HG03045 (cell line): ENCODE measurements around the gene COL11A2.

Experiments used
- ATAC-seq: cut with Tn5 transposase; IDR thresholded peaks from one replicate; pipeline ENCODE4 v1.9.1; 2021; ENCODE audit warnings: mild to moderate bottlenecking, moderate library complexity; ENCODE audit not compliant: unreplicated experiment

Gene COL11A2

DNA sequence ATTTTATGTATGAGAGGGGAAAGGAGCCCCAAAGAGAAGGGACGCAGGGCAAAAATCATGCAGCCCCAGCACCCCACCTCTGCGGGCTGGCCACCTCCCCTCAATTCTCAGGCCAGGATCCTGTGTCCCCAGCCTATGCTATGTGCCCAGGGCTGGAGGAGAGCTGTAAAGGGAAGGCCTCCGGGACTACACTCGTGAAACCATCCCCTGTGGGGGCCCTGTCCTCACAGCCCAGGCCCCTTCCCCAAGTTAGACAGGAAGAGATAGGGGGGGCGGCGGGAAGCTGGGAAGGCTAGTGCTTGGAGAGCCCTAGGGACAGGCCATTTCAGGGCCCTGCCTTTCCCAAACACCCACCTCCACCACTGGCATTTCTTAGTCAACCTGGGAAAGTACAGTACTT, 1.4 kb upstream of the COL11A2 start:
- no peak for ATAC-seq

DNA sequence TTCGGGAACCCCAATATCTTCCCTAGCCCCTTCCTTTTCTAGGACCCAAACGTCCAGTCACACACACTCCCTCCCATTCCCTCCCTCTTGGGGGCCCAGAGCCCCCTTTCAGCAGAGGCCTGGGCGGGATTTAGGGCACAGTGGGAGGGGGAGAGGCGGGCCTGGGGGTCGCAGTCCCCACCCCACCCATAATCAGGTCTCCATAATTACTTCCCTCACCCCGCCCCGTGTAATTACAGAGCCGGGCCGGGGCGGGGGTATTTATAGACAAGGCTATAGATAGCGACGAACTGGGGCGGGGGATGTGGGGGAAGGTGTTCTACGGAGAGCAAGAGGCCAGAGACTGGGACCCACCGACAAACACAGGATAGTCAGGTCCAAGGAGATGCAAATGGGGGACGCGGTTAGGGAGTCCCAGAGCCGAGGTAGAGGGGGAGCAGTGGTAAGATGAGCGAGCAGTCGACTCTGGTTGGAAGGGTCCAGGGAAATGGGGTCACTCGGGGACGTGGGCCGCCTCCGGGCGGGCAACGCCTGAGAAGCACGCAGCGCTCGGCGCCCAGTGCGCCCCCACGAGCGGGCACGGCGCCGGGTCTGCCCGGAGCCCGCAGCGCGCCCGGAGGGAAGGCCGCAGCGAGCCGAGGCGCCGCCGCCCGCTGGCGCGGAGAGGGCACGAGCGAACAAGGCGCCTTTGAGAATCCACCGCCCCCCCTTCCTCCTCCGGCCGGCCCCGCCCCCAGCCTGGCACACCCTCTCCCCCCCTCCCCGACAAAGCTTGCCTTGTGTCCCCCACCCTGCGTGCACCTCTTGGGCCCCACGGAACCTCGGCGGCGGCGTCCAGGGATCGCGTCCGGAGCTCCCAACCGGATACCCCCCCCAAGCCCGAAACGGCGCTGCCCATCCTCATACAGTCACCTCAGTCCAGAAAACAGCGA, 670 bp upstream of the COL11A2 start:
- ATAC-seq, result no peak

DNA sequence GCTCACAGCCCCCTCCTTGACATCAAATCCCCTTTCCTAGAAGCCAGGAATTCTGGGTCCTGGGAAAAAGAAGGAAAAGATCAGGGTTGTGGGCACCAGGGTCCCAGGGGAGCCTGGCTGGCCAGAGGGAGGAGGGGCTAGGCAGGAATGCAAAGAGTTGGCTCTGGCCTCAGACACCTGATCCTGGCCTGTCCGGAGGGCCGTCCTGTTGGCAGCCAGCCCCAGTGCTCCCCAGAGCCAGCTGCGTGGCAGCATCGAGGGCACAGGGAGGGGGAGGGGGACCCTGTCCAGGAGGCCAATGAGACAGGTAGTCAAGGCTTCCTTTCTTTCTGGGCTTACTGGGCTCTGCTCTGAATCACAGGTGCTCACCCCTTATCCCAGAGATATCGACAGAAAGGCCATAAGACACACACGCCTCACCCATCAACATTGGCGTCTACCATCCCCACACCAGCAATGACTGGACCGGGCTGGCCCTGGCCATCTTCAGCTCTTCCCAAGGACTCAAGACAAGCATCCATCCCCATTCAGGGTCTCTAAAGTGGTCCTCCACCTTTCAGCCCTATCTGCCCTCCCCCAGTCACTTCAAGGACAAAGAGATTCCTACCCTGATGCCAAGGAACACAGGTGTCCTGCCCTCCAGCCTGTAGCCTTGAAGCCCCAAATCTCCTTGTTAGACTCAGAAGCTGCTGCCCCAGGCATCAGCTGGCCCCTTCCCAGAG, 723 bp downstream of the COL11A2 start:
- ATAC-seq, result no peak

DNA sequence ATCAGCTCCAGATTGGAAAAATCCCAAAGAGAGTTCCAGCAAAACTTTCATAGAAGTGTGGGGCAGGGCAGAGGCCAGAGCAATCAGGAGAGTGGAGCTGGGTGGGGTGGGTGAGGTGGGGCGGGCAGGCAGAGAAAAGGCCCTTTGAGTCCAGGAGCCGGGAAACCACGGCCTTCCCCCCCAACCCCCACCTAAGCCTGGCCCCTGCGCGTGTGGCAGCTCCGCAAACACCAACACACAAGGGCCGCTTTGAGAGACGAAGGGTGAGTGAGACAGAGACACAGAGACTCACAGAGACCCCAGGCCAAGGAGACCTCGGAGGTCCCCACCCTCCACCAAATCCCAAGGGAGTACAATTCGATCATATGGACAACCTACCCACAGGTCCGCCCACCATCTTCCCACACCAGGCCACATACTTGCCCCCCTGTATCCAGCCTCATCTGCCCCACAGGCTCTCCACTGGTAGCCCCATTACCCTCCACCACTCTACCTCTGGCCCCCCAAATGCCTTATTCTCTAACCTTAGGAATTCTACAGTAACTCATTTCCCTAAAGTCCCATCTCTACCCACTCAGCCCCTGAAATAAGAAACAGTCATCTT, 1.7 kb downstream of the COL11A2 start:
- ATAC-seq, result no peak

DNA sequence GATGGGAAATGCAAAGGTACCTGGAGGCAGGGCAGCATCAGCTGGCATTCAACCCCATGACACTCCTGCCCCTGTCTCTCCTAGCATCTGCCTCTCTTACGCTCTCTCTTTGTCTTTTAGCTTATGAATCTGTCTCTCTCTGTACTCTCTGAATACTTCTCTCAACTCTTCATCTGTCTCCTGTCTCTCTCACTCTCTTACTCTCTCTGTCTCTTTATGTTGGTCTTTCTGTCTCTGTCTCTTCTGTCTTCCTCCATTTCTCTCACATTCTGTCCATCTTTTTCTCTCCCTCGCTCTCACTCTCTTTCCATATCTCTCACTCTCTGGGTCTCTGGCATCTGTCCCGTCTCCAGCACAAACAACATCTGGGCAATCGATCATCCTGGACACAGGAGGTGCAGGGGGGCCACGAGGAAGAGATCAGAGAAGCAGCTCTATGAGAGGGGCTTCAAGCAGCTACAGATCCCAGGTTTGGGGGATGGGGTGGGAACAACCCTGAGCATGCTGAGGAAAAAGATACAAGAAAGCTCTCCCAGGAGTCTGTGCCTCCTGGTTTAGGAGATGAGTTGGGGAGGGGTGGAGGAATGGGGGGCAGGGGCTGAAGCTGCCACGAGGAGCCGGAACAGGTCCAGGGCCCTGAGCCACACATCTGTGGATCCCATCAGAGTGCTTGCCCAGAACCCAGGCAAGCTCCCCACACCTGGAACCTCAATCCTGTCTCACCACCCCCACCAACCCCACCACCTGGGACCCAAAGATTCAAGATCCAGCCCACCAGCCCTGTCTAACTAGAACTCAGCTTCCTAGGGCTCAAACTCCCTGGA, 2.4 kb downstream of the COL11A2 start:
- ATAC-seq, result no peak

DNA sequence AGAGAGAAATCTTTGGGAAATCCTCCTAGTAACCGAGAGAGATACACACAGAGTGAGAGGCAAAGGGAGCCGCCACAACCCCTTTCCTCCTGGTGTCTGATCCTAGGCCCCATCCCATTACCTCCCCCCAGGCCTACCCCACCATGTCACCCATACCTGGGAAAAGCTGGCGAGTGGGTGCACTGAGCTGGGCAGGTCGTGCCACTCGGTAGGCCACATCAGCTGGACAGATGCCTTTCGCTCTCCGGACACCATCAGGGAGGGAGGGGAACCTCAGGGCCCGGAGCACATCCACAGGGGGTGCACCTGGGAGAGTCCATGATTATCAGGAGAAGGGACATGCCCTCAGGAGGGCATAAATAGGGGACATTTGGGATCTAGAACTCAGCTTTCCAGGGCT, 3.1 kb downstream of the COL11A2 start:
- ATAC-seq, result no peak

DNA sequence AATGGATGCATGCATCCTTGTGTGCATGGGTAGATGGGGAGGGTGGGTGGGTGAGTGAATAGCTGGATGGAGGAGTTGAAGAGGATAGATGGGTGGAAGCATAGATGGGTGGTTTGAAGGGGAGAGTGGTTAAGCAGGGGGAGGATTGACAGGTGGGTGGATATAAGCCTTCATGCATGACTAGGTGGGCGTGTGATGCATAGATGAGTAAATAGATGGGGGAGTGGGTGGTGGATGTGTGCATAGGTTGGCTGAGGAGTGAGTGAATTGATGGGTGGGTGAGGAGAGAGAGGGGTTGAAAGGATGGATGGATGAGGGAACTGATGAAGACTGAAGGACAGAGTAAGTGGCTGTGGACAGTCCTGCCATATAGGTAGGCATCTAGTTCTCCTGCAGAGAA, 4.5 kb downstream of the COL11A2 start:
- no peak for ATAC-seq

DNA sequence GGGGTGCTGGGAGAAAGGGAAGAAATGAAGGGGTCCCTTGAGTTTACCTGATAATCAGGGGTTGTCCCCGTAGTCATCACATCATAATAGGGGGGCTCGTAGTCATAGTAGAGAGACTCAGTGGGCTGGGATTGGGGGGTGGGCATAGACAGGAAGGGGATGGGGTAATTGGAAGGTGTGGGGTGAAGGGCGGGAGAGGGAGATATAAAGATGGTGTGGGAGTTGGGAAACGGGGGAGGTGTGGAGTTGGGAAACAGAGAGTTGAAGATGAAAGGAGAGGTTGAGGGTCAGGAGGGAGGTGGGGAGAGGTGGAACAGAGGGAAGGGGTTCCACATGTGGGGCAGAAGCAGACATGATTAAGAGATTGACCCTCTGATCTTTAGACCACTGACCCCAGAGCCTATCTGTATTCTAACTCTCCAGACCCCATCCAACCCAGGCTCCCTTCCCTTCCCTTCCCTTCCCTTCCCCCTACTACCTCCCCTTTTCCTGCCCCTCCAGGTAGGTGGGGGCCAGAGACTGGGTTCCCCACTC, 6.5 kb downstream of the COL11A2 start:
- no peak for ATAC-seq

DNA sequence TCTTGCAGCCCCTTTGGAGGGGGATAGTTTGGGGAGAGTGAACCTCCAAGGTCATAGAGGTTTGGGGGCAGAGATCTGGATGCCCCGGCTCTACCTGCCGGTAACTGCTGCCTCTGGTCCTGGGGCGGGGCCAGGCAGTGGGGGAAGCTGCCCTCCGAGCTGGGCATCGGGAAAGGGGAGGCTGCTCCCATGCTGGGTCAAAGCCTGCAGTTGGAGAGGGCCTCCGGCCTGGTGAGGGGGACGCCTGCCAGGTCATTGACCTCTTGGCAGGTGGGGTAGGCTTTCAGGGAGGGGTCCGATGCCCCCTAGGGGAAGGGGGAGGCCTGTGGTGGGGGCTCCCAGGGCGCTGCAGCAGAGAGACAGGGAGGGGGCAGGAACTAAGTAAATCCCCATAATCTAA, 7.1 kb downstream of the COL11A2 start:
- ATAC-seq, result no peak

DNA sequence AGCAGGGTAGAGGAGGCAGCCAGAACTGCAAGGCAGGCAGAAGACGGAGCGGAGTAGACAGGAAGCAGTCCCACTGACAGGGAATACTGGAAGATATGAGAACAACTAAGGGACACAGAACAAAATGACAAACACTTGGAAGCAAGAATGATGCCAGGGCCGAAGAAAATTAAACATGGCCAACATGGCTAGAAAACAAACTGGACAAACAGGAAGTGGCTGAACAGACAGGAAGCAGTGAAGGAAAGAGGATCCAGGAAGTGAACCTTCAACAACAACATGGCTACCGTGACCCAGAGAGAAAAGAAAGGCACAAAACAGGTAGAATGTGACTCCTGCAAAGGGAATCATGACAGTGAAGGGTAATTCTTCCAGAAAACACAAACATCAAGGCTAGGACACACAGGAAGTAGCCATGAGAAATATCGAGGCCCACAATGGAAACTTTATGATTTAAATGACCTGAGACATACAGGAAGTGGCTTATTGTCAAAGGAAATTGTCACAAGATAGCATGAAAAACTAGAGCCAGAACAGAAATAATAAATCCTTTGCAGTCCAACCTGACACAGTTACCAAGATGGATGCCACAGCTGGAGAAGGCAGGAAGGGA, 9.1 kb downstream of the COL11A2 start:
- ATAC-seq, result no peak

DNA sequence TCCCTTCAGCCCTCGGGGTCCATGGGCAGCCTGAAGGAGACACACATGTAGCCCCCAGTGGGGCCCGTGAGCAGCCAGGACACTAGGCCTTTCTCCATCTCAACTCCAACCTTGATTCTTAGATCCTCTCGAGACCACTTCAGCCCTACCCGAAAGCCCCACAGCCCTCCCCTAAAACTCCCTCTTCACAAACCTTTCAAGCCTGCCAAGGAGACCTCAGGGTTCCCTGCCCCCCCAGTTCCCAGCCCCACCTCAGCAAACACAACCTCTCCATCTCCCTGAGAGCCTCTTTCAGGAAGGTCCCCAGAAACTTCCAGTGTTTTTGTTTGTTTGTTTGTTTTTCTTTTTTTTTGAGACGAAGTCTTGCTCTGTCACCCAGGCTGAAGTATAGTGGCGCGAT, 11.1 kb downstream of the COL11A2 start:
- no peak for ATAC-seq

DNA sequence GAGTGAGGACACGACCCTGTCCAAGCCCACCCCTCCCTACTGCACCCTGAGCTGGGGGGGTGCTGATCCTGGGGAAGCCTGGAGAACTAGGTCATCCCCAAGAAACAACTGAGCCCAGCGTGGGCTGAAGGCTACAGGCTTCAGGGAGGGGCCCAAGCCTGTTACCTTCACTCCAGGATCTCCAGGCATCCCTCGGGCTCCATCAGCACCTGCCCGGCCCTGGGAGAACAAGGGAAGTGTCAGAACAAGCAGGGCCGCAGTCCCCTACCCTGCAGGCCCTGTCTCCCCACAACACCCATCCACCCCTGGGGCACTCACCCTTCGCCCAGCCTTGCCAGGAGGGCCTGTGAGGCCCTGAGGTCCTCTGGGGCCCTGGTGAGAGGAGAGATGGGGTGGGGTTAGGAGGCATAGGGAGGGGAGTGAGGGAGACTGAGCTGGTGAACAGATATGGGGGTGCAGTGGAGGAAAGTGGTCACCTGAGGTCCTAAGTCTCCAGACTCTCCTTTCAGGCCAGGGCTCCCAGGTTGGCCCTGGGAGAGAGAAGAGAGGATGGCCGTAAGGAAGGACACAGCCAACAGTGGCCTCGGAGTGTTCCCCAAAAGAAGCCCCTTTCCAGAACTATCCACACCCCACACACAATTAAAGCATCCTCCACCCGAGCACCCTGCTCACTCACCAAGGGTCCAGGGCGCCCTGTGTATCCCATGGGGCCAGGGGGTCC, 13.4 kb downstream of the COL11A2 start:
- ATAC-seq, result no peak

DNA sequence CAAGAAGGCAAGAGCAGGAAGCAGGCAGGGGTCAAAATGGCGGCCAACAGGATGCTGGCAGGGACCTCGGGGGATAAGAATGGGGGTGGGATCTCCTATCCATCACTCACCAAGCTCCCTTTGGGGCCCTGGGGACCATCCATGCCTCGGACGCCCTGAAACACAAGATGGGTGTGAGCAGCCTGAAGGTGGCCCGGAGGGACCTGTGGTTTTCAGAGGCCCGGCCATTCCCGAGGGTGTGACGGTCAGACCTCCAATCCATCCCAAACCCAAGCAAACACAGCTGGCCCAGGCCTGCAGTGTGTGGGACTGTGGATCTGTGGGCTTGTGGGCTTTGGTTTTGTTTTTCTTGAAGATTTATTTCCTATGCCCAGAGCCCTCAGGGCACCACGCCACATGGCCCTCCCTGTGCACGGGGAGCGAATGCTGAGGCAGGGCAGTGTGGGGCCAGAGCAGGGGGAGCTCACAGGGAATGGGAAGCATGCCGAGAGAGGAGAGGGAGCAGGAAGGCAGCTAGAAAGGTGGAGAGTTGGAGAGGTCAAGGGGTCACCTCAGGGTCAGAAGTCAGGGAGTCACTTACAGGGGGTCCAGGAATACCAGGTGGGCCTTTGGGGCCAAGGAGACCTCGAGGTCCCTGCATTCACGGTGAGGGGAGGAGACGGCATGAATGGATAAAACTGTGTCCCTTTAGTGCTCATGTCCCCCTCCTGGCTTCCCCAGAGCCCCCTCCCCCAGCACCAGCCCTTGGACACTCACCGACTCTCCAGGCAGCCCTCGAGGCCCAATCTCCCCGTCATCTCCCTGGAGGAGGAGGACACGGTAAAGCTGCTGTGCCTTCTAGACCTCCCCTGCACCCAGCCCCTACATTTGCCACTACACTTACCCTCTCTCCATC, 14.5 kb downstream of the COL11A2 start:
- no peak for ATAC-seq

DNA sequence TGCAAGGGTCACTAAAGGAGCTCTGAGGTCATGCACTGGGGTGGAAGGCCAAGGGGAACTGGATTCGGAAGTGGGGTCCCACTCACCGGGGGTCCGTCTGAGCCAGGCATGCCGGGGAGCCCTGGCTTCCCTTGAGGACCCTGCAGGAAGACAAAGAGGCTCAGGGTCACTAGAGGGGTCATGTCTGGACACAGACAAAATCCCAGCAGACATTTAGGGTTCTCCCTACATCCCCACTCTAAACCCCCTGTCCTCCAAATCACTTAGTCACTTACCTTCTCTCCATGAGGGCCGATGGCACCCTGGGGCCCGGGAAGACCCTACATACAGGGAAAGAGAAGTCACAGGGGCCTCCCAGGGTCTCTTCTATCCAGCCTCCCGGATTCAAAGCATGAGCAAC, 15.4 kb downstream of the COL11A2 start:
- no peak for ATAC-seq

DNA sequence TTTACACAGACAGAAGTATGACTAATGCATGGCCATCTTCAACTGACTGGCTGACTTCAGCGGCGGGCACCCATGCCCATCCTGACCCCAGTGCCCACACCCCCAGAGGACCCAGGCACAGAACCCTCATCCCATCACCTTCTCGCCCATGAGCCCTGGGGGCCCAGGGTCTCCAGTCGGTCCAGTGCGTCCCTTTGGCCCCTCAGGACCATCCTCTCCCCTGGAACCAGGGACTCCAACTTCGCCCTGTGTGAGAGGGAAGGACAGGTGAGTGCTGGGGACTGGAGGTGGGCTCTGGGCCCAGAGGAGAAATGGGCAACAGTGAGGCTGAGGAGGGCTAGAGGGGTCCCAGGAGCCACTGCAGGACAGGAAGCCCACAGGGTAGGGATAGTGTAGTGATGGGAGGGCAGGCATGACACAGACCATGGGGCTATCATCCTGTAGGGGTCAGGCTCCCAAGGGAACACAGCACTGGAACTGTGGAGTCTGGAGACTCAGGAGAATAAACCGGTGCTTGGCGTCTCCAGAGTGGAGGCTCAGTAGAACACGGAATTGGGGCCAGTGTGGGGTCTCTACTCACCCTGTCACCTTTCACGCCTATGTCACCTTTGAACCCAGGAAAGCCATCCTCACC, 16.7 kb downstream of the COL11A2 start:
- no peak for ATAC-seq

DNA sequence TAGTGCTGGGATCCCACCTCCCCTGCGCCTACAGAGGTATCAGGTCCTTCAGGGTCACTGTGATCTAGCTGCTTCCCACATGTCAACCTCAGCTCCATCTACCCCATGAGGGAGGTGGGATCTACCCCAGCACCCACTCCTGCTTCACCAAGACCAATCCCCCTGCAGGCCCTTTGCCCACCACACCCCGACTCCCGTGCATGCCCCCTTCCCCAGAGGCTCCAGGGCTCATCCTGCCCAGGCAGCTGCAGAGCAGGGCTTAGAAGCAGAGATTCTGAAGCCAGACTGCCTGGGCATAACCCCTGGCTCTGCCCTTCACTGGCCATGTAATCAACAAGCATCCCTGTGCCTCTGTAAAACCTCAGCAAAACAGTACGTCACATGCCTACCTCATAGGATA, 17.5 kb downstream of the COL11A2 start:
- ATAC-seq, result no peak

DNA sequence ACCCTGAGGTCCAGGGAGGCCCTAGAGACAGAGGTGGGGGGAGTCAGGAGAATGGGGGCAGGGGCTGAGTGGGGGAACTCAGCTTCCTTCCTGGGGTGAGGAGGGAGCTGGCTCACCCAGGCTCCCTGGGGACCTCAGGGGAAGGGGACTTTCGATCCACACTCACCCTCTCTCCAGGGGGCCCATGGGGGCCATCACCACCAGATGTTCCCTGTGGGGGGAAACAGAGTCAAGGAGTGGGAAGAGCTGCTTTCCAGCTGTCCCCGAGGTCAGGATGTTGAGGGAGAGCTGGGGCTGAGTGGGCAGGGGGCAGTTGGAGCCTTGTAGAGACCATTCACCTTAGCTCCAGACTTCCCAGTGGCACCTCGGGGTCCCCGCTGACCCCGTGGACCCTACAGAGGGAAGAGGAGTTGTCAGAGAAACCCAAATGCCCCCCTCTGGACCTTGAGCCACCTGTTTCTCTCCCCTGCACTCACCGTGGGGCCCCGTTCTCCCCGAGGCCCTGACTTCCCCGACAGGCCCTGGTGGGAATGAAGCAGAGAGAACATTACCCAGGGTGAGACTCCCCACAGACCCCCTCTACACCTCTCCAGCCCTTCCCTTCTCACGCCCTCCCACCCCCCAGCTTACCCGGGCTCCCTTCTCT, 18.6 kb downstream of the COL11A2 start:
- ATAC-seq, result no peak
